Sigmoid colon (tissue), 7 donors: ENCODE measurements around the gene DBN1. TPM values are rescaled to one million over a fixed set of nuclear protein-coding genes. Genes with fewer than 3 reads are reported as not detected.
A peak's percentile ranks its signal among the peaks of the same experiment; 100 is the strongest.

Experiments used
- DNase-seq: peaks from one replicate; pipeline ENCODE4 v3.0.0-alpha.2; 2019
- H3K27ac ChIP-seq, 4 donors: fragments of 200-600 bp; sonication (generic); one replicate each; pipeline ENCODE4 v1.5.1; 2016 to 2019; ENCODE audit warnings: mild to moderate bottlenecking in 1 of 4
- H3K27me3 ChIP-seq, 3 donors: fragments of 200-600 bp; sonication (generic); one replicate each; pipeline ENCODE4 v1.5.1; 2019; ENCODE audit warnings: mild to moderate bottlenecking in 1 of 3
- H3K36me3 ChIP-seq, 4 donors: fragments of 200-600 bp; sonication (generic); one replicate each; pipeline ENCODE4 v1.5.1; 2016 to 2019
- H3K4me1 ChIP-seq, 4 donors: fragments of 200-600 bp; sonication (generic); one replicate each; pipeline ENCODE4 v1.5.1; 2017 to 2019
- H3K4me3 ChIP-seq, 4 donors: fragments of 200-600 bp; sonication (generic); one replicate each; pipeline ENCODE4 v1.5.1; 2017 to 2019; ENCODE audit warnings: mild to moderate bottlenecking in 2 of 4, moderate library complexity in 1 of 4
- H3K9me3 ChIP-seq, 4 donors: fragments of 200-600 bp in 3 of 4; sonication (generic) in 3 of 4; one replicate each; pipeline versions ENCODE4 v1.5.1 to v1.6.1; 2013 to 2019
- EP300 ChIP-seq, 4 donors: sonication (generic); formaldehyde crosslinking; IDR thresholded peaks; one replicate each; pipeline ENCODE4 v1.6.1; 2017; ENCODE audit warnings: antibody characterized with exemption in 4 of 4
- POLR2A ChIP-seq, 2 donors: fragments of 450-650 bp; IDR thresholded peaks; one replicate each; pipeline ENCODE4 v1.6.1; 2016; ENCODE audit warnings: antibody characterized with exemption in 2 of 2, mild to moderate bottlenecking in 2 of 2, moderate library complexity in 2 of 2
- POLR2AphosphoS5 ChIP-seq, 4 donors: sonication (generic); formaldehyde crosslinking; IDR thresholded peaks; one replicate each; pipeline ENCODE4 v1.6.1; 2017; ENCODE audit warnings: antibody characterized with exemption in 4 of 4
- WGBS, 2 donors: extraction: QIAGEN DNeasy Blood & Tissue Kit; methylation state at CpG; one replicate each; pipeline ENCODE4 v1.1.7; 2013; 5-methylcytosine and 5-hydroxymethylcytosine counted together
- intact Hi-C: fragments of 100-400 bp; cut with DNase I; formaldehyde crosslinking; loops from one replicate; pipeline ENCODE4 v1.15.1; 2023
- polyA plus RNA-seq, 3 donors: library from polyadenylated mRNA; stranded (reverse); fragments of 200-250 nt; gene quantifications; one replicate each; pipeline ENCODE4 v1.2.3, GENCODE V29; 2013
- total RNA-seq, 4 donors: library from RNA; depleted of rRNA; stranded (reverse); fragments of >200 nt; gene quantifications; one replicate each; pipeline ENCODE4 v1.1.0, GENCODE V29; 2016
- TF ChIP-seq, protein P1 (sequence below), 4 experiments: fragments of 450-650 bp in 3 of 4; fragments of 200-600 bp in 1 of 4; IDR thresholded peaks; one replicate each; pipeline ENCODE4 v1.5.1; 2016 to 2019; ENCODE audit warnings: antibody characterized with exemption in 4 of 4, mild to moderate bottlenecking in 3 of 4, moderate library complexity in 2 of 4
- donor health status: healthy with polysubstance abuse.
- donor health status: Bipolar disorder and iron deficiency.
- donor health status: healthy.

DBN1 gene
- total and polyA plus RNA-seq, 7 donors = 6.0 to 100.0 (median 54.8) TPM

DNA sequence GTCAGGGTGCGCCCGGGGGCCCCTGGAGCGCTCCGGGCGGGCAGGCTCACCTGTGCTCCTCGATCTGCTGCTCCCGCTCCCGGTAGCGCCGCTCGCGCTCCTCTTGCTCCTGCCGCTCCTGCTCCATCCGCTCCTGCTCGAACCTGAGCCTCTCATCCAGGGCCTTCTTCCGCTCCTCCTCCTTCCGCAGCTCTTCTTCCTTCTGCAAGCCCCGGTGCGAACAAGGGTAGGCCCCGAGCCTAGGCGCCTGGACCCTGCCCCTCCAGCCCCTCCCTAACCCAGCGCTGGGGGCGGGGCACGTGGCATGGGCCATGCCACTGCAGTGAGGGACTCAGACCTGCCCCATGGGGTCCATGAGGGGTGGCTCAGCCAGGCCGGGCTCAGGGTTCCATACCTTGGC lies 6.6 kb downstream of the DBN1 start:
- no peak for DNase-seq
- Histone ChIP-seq H3K27me3 (no peaks in the 10 kb centered on the region), H3K9me3 (no peaks in the 10 kb centered on the region), H3K4me1 (peaks cover 0 to 38% (median 33%) of the 10 kb centered on the region in 4 donors), H3K4me3 (no peak overlapping the region), H3K27ac (no peak overlapping the region), H3K36me3 (peaks cover 8 to 46% (median 28%) of the 10 kb centered on the region in 4 donors)
- TF ChIP-seq EP300 (IDR thresholded peaks at IDR 0.05) = no peak
- TF ChIP-seq POLR2A (IDR thresholded peaks at IDR 0.05) = no peak
- TF ChIP-seq, protein P1, sequence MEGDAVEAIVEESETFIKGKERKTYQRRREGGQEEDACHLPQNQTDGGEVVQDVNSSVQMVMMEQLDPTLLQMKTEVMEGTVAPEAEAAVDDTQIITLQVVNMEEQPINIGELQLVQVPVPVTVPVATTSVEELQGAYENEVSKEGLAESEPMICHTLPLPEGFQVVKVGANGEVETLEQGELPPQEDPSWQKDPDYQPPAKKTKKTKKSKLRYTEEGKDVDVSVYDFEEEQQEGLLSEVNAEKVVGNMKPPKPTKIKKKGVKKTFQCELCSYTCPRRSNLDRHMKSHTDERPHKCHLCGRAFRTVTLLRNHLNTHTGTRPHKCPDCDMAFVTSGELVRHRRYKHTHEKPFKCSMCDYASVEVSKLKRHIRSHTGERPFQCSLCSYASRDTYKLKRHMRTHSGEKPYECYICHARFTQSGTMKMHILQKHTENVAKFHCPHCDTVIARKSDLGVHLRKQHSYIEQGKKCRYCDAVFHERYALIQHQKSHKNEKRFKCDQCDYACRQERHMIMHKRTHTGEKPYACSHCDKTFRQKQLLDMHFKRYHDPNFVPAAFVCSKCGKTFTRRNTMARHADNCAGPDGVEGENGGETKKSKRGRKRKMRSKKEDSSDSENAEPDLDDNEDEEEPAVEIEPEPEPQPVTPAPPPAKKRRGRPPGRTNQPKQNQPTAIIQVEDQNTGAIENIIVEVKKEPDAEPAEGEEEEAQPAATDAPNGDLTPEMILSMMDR (IDR thresholded peaks at IDR 0.05) = no peak
- TF ChIP-seq POLR2AphosphoS5 (IDR thresholded peaks at IDR 0.05) = no peak
- 89 to 95% methylated on average over 25 of the region's 25 CpGs for WGBS, 2 donors
- intact Hi-C loops = no loop called here

DNA sequence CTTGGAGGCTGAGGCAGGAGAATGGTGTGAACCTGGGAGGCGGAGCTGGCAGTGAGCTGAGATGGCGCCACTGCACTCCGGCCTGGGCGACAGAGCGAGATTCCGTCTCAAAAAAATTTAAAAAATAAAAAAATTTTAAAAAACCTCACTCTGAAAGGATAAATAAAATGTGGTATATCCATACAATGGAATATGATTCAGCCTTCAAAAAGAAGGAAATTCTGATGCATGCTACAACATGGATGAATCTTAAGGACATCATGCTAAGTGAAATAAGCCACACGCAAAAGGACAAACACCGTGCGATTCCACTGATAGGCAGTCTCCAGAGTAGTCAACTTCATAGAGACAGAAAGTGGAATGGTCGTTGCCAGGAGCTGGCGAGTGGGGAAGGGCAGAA lies 8.4 kb downstream of the DBN1 start:
- H3K4me3 ChIP-seq = no peak overlapping the region
- H3K27ac ChIP-seq = no peak overlapping the region
- no peaks in the 10 kb centered on the region for H3K9me3 ChIP-seq
- 94 to 97% methylated on average over 11 of the region's 11 CpGs for WGBS, 2 donors
- peaks cover 12 to 53% (median 31%) of the 10 kb centered on the region in 4 donors for H3K36me3 ChIP-seq
- intact Hi-C loops = no loop called here
- DNase-seq = no peak
- H3K4me1 ChIP-seq = peaks cover 0 to 25% (median 16%) of the 10 kb centered on the region in 4 donors
- H3K27me3 ChIP-seq = no peaks in the 10 kb centered on the region
- TF ChIP-seq EP300 (IDR thresholded peaks at IDR 0.05) = no peak
- TF ChIP-seq, protein P1 (IDR thresholded peaks at IDR 0.05) = no peak
- TF ChIP-seq POLR2A (IDR thresholded peaks at IDR 0.05) = no peak
- TF ChIP-seq POLR2AphosphoS5 (IDR thresholded peaks at IDR 0.05) = no peak

DNA sequence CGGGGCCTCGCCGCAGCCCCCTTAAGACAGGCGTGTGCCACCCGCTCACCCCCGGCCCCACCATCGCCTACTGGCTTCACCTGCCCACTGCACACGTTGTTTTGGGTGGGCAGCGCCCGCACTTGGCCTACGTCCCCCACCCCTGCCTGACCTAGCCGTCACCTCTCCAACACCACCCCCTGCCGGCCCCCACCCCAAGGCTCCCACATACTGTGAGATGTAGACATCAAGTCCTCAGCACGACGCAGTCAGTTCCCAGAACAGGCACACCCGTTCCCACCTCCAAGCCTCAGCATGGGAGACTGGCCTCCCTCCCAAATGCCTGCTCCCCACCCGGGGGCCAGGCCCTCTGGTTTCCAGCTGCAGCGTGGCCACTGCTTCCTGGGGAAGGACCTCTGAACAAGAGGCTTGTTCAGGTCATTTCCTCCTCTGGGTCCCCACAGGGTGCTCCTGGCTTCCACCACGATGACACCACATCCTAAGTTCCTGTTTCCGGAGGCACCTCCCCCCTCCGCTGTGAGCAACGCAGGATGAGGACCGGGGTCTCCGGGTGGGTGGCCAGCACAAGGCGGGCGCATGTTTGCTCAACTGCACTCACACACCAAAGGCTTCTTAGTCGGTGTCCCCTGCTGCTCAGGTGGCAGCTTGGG lies 11.3 kb downstream of the DBN1 start:
- H3K4me1 ChIP-seq = peaks cover 0 to 16% (median 6%) of the 10 kb centered on the region in 4 donors
- no peaks in the 10 kb centered on the region for H3K9me3 ChIP-seq
- peak overlapping the region in 3 of 4 donors; percentile 23 to 49 (median 28) for H3K27ac ChIP-seq
- H3K27me3 ChIP-seq = no peaks in the 10 kb centered on the region
- no peak for DNase-seq
- H3K4me3 ChIP-seq = no peak overlapping the region
- WGBS, 2 donors = 63 to 87% methylated on average over 27 of the region's 27 CpGs
- intact Hi-C loops = no loop called here
- peaks cover 15 to 58% (median 32%) of the 10 kb centered on the region in 4 donors for H3K36me3 ChIP-seq
- TF ChIP-seq POLR2A (IDR thresholded peaks at IDR 0.05) (no peak), POLR2AphosphoS5 (IDR thresholded peaks at IDR 0.05) (peak in 2 of 4 donors; percentile 8 to 19), EP300 (IDR thresholded peaks at IDR 0.05) (no peak)

DNA sequence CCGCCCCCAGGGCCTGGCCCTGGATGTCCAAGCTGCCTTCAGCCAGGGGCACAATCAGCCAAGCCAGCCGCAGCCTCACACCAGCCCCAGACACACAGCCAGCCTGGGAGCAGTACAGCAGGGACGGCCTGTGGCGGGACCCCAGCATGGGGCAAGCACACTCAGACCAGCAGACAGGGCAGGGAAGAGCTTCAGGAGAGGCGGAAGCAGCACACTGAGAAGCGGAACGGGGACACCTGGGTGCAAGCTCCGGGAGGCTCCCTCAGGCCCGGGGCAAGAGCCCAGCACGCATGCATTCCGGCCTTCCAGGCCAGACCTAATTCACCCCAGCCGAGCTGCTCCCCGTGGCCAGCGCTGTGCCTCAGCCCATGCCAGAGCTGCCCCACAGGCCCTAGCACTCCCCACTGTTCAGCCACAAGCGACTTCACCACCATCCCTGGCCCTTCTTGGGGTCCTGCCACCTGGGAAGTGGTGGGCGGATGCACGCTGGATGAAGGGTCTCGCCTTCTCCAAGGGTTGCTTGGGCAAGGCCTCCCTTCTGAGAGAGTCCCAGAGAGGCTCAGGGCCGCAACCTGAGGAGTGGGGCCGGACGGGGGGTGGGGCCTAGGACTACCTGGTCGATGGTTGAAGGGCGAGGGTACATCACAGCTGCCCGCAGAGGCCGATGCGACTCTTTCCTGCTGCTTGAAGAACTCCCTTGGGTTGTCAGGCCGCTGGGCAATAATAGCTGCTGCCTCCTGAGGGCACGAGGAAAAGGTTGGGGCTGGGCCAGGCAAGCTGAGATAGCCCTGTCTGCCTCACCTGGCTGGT lies 13.4 kb downstream of the DBN1 start:
- Histone ChIP-seq H3K27ac (no peak overlapping the region), H3K27me3 (no peaks in the 10 kb centered on the region), H3K4me1 (peaks cover 0 to 37% (median 26%) of the 10 kb centered on the region in 4 donors), H3K9me3 (no peaks in the 10 kb centered on the region), H3K36me3 (peaks cover 3 to 37% (median 16%) of the 10 kb centered on the region in 4 donors), H3K4me3 (no peak overlapping the region)
- WGBS, 2 donors = 95 to 96% methylated on average over 28 of the region's 28 CpGs
- intact Hi-C loops = no loop called here
- DNase-seq = no peak
- no peak for TF ChIP-seq EP300 (IDR thresholded peaks at IDR 0.05)
- peak in 1 of 4 donors; percentile 4 for TF ChIP-seq POLR2AphosphoS5 (IDR thresholded peaks at IDR 0.05)

DNA sequence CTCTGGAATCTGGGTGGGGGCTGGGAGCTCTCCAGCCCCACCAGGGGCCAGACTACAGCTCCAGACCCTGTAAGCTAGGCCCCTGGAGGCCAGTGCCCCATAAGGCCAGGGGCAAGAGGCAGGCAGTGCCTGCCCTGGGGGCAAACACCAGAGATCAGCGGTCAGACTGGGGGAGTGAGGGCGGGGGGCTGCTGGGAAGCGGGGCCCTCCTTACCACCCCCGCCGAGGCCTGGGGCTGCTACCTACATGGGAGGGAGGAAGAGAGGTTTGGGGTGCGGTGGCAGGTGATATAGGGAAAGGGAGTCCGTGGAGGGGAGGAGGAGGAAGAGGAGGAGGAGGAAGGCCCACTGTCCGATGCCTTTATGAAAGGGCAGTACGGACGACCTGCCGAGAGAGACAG lies 14.1 kb downstream of the DBN1 start:
- no peaks in the 10 kb centered on the region for H3K27me3 ChIP-seq
- no peak overlapping the region for H3K4me3 ChIP-seq
- no peak for TF ChIP-seq POLR2A (IDR thresholded peaks at IDR 0.05)
- H3K4me1 ChIP-seq = peaks cover 0 to 44% (median 31%) of the 10 kb centered on the region in 4 donors
- H3K27ac ChIP-seq = no peak overlapping the region
- intact Hi-C loops = no loop called here
- no peak for DNase-seq
- 90 to 92% methylated on average over 11 of the region's 11 CpGs for WGBS, 2 donors
- peaks cover 0 to 35% (median 16%) of the 10 kb centered on the region in 4 donors for H3K36me3 ChIP-seq
- H3K9me3 ChIP-seq = no peaks in the 10 kb centered on the region

DNA sequence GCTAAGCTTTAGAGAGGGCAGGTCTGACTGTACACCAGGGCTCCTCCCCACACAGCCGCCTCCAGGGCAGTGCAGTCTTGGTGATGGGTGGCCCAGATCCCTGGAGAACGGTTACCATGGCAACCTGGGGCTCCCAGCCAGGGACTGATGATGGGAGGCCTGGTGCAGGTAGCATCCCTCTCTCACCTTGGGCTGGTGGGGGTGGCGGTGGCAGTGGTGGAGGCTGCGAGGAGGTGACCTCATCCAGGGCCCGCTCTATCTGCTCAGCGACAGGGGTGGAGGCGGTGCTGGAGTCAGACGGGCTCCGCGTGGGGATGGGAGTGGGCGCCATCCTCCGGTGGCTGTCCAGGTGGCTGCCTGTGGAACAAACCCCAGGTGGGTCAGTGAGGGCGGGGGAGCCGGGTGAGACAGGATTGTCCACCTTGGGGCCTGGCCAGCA lies 14.5 kb downstream of the DBN1 start:
- Histone ChIP-seq H3K27ac (no peak overlapping the region), H3K27me3 (no peaks in the 10 kb centered on the region), H3K4me1 (peaks cover 0 to 48% (median 35%) of the 10 kb centered on the region in 4 donors), H3K9me3 (no peaks in the 10 kb centered on the region), H3K36me3 (peaks cover 0 to 35% (median 16%) of the 10 kb centered on the region in 4 donors), H3K4me3 (no peak overlapping the region)
- DNase-seq = peak; percentile 73
- intact Hi-C loops = no loop called here
- TF ChIP-seq POLR2AphosphoS5 (IDR thresholded peaks at IDR 0.05) (no peak), EP300 (IDR thresholded peaks at IDR 0.05) (no peak), POLR2A (IDR thresholded peaks at IDR 0.05) (no peak)
- TF ChIP-seq, protein P1 (IDR thresholded peaks at IDR 0.05) = no peak
- 92 to 93% methylated on average over 14 of the region's 14 CpGs for WGBS, 2 donors
